Measurements from ENCODE around the gene DHX8.
A peak's percentile ranks its signal among the peaks of the same experiment; 100 is the strongest.

DHX8 gene

DNA sequence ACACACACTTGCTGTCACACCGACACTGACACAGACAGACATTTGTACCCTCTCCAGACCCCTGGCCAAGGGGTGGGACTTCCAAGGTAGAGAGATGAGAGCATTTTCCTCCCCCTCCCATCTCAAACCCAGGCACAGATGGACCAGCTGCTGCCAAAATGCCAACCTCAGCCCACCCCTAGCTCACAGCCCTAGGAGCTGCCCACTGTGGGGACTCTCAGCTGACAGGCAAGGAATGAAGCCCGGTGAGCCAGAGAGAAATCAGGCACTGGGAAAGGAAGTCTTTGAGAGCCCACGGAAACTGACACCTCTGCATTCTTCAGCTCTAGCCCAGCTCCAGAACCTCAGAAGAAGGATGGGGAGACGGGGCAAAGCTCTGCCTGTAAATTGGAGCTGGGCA, 59.5 kb downstream of the DHX8 start:
- peaks cover 6% of the 10 kb centered on the region; the same call in 1 of the 2 replicates for H3K36me3 ChIP-seq (ENCODE audit: low read depth)
- ATAC-seq (ENCODE audit: low read depth) (no peak), DNase-seq (ENCODE audit: low spot score) (no peak)
- peaks cover 22% of the 10 kb centered on the region for H3K4me1 ChIP-seq (ENCODE audit: insufficient read depth, poor library complexity, severe bottlenecking)
- no peak overlapping the region for H3K4me3 ChIP-seq (ENCODE audit: severe bottlenecking)
- no peaks in the 10 kb centered on the region for H3K9me3 ChIP-seq (ENCODE audit: severe bottlenecking)
- H3K27me3 ChIP-seq (ENCODE audit: insufficient read depth, poor library complexity, severe bottlenecking), result no peaks in the 10 kb centered on the region
- TF ChIP-seq, protein P1, sequence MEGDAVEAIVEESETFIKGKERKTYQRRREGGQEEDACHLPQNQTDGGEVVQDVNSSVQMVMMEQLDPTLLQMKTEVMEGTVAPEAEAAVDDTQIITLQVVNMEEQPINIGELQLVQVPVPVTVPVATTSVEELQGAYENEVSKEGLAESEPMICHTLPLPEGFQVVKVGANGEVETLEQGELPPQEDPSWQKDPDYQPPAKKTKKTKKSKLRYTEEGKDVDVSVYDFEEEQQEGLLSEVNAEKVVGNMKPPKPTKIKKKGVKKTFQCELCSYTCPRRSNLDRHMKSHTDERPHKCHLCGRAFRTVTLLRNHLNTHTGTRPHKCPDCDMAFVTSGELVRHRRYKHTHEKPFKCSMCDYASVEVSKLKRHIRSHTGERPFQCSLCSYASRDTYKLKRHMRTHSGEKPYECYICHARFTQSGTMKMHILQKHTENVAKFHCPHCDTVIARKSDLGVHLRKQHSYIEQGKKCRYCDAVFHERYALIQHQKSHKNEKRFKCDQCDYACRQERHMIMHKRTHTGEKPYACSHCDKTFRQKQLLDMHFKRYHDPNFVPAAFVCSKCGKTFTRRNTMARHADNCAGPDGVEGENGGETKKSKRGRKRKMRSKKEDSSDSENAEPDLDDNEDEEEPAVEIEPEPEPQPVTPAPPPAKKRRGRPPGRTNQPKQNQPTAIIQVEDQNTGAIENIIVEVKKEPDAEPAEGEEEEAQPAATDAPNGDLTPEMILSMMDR (IDR thresholded peaks at IDR 0.05; ENCODE audit: poor library complexity, severe bottlenecking), result no peak
- H3K27ac ChIP-seq (ENCODE audit: poor library complexity, severe bottlenecking), result no peak overlapping the region

DNA sequence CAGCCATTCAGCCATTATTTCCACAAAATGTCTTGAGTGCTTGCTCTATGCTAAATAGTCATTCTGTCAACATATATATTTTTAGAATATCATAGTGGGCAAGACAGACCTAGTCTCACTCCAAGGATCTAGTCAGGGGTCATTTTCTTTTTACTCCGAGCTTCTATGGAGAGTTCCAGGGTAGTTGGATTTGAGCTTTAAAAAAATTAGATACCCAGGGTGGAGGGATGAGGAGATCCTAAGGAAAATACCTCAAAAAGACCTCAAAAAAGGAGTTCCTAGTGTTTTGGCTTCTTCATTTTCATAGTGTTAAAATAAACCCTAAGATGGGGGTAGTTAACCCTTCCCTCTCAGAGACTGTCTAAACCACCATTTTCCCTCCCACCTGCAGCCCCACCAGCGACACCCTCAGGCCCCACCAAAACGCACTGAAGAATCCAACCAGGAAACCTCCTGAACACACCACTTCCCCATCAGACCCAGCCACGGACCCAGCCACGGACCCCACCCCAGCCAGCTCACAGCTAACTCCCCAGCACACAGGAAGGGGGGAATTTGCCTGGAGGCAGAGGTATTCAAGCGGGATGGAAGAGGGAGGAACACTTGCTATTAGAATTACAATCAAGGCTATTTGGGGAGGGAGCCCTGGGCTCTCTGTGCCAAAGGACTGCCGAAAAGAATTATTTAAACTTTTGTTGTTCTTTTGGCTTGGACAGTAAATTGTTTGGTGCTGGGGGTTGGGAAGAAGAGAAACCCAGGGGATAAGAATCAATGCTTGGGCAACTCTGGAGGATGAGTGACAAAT, 60.2 kb downstream of the DHX8 start:
- ATAC-seq (ENCODE audit: low read depth) (no peak), DNase-seq (ENCODE audit: low spot score) (no peak)
- Histone ChIP-seq H3K27ac (ENCODE audit: poor library complexity, severe bottlenecking) (peak overlapping the region; percentile 85), H3K4me1 (ENCODE audit: insufficient read depth, poor library complexity, severe bottlenecking) (peaks cover 22% of the 10 kb centered on the region), H3K9me3 (ENCODE audit: severe bottlenecking) (no peaks in the 10 kb centered on the region), H3K4me3 (ENCODE audit: severe bottlenecking) (peak overlapping the region; percentile 56), H3K27me3 (ENCODE audit: insufficient read depth, poor library complexity, severe bottlenecking) (no peaks in the 10 kb centered on the region), H3K36me3 (ENCODE audit: low read depth) (peaks cover 6% of the 10 kb centered on the region; the same call in 1 of the 2 replicates)
- TF ChIP-seq, protein P1 (IDR thresholded peaks at IDR 0.05; ENCODE audit: poor library complexity, severe bottlenecking), result peak; percentile 11

- peaks cover 6% of the 10 kb centered on the region; the same call in 1 of the 2 replicates for H3K36me3 ChIP-seq (ENCODE audit: low read depth)
- TF ChIP-seq, protein P1 (IDR thresholded peaks at IDR 0.05; ENCODE audit: poor library complexity, severe bottlenecking), result no peak
- peaks cover 24% of the 10 kb centered on the region for H3K4me1 ChIP-seq (ENCODE audit: insufficient read depth, poor library complexity, severe bottlenecking)
- DNase-seq (ENCODE audit: low spot score) (no peak), ATAC-seq (ENCODE audit: low read depth) (peak; percentile 34; the same call in 2 of the 3 replicates)
- H3K27me3 ChIP-seq (ENCODE audit: insufficient read depth, poor library complexity, severe bottlenecking), result no peaks in the 10 kb centered on the region
- H3K27ac ChIP-seq (ENCODE audit: poor library complexity, severe bottlenecking), result peak overlapping the region; percentile 85
- H3K9me3 ChIP-seq (ENCODE audit: severe bottlenecking), result no peaks in the 10 kb centered on the region
- H3K4me3 ChIP-seq (ENCODE audit: severe bottlenecking), result peak overlapping the region; percentile 56
Measured at GRCh38 chr17:43545383-43545632, 61.5 kb downstream of the DHX8 start.

DNA sequence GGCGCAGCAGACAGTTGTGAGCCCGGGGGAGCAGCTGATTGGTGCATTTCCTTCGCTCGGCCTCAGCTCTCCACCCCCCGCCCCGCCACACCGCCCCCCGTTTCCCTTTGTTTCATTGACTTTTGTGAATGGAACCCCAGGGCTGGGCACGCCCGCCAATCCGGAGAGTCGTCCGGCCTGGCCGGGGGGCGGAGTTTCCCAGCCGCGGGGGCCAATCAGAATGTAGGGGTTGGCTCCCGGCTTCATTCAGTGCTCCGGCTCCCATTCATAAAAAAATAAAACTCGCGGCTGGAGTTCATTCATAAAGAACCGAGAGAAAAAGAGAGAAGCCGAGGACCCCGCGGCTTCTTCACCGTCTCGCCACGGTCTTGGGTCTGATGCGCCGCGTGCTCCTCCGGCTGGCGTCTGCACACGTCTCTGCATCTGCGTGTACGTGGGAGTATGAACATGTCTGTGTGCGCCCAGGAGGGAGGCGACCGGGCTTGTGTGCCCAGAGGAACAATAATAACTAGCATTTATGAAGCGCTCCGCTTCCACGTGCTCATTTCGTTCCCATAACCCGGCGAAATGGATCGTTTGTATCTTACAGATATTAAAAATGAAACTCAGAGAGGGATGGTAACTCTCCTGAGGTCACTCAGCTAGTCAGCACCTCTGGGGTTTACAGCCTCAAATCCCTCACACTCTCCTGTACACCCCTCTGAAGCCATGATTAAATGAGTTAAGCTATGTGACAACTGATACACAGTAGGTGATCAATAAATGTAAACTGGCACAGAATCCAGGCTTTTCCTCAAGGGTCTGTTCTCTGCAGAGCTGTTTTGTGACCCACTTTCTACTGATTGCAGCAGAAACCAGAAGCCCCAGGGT, 62.8 kb downstream of the DHX8 start, which contains the start of gene ETV4:
Gene ETV4 (minus strand): TSS at position 22 of the 870 bp plus-strand sequence. CDS start 723 bp downstream, outside the sequence.
- DNase-seq (ENCODE audit: low spot score), result peak; percentile 96
- ATAC-seq (ENCODE audit: low read depth), result peak; percentile 75
- TF ChIP-seq, protein P1 (IDR thresholded peaks at IDR 0.05; ENCODE audit: poor library complexity, severe bottlenecking), result no peak
- H3K4me3 ChIP-seq (ENCODE audit: severe bottlenecking), result peak within 1 kb of the TSS; percentile 56
- no peaks in the 10 kb centered on the region for H3K27me3 ChIP-seq (ENCODE audit: insufficient read depth, poor library complexity, severe bottlenecking)
- no peaks in the 10 kb centered on the region for H3K36me3 ChIP-seq (ENCODE audit: low read depth)
- H3K9me3 ChIP-seq (ENCODE audit: severe bottlenecking), result no peaks in the 10 kb centered on the region
- peaks cover 24% of the 10 kb centered on the region for H3K4me1 ChIP-seq (ENCODE audit: insufficient read depth, poor library complexity, severe bottlenecking)
- H3K27ac ChIP-seq (ENCODE audit: poor library complexity, severe bottlenecking), result peak within 1 kb of the TSS; percentile 85
